Lung (tissue), 12 donors: ENCODE results near the gene NDUFA13. TPM values are rescaled to one million over a fixed set of nuclear protein-coding genes. Genes with fewer than 3 reads are reported as not detected.

ENCODE experiments used
- ATAC-seq: fragments of 200-7000 bp; cut with Tn5 transposase; one replicate; pipeline ENCODE4 v1.9.1; 2020; ENCODE audit warnings: moderate number of reproducible peaks; ENCODE audit not compliant: insufficient read depth, low FRiP score
- DNase-seq, 3 donors: peaks; one replicate each; pipeline ENCODE4 v3.0.0-alpha.2; 2013 to 2017
- H3K27ac ChIP-seq, 2 donors: one replicate each; pipeline ENCODE4 v1.5.1; 2013; ENCODE audit warnings: mild to moderate bottlenecking in 2 of 2, moderate library complexity in 2 of 2, control low read depth in 1 of 2, inconsistent platforms in 1 of 2, low read depth in 1 of 2, low read length in 1 of 2
- H3K27me3 ChIP-seq, 3 donors: one replicate each; pipeline ENCODE4 v1.5.1; 2013; ENCODE audit warnings: low read length in 2 of 3; ENCODE audit not compliant: control insufficient read depth in 3 of 3, insufficient read depth in 3 of 3
- H3K36me3 ChIP-seq, 4 donors: one replicate each; pipeline ENCODE4 v1.5.1; 2013; ENCODE audit warnings: low read length in 4 of 4, mild to moderate bottlenecking in 1 of 4, moderate library complexity in 1 of 4; ENCODE audit not compliant: control insufficient read depth in 4 of 4, insufficient read depth in 4 of 4
- H3K4me1 ChIP-seq, 5 donors: one replicate each; pipeline ENCODE4 v1.5.1; 2013; ENCODE audit warnings: low read length in 5 of 5, mild to moderate bottlenecking in 2 of 5, moderate library complexity in 1 of 5; ENCODE audit not compliant: control insufficient read depth in 5 of 5, insufficient read depth in 5 of 5
- H3K4me3 ChIP-seq: one replicate; pipeline ENCODE4 v1.5.1; 2013; ENCODE audit warnings: mild to moderate bottlenecking, control low read depth, moderate library complexity
- H3K9ac ChIP-seq, 2 donors: one replicate each; pipeline ENCODE4 v1.5.1; 2013; ENCODE audit warnings: low read length in 2 of 2, control low read depth in 1 of 2; ENCODE audit not compliant: insufficient read depth in 1 of 2
- H3K9me3 ChIP-seq, 4 donors: one replicate each; pipeline ENCODE4 v1.5.1; 2013; ENCODE audit warnings: low read length in 3 of 4, mild to moderate bottlenecking in 1 of 4, moderate library complexity in 1 of 4; ENCODE audit not compliant: control insufficient read depth in 4 of 4, insufficient read depth in 3 of 4
- WGBS, 2 donors: extraction: QIAGEN DNeasy Blood & Tissue Kit; methylation state at CpG; one replicate each; pipeline ENCODE4 v1.1.7; 2013; 5-methylcytosine and 5-hydroxymethylcytosine counted together
- polyA plus RNA-seq, 2 donors: library from polyadenylated mRNA; stranded (reverse); fragments of 200-250 nt; gene quantifications; one replicate each; pipeline ENCODE4 v1.2.1, GENCODE V29; 2013
- total RNA-seq, 2 donors: library from RNA; depleted of rRNA in 1 of 2; stranded (reverse); fragments of >200 nt in 1 of 2; gene quantifications; one replicate each; pipeline ENCODE4 v1.2.1, GENCODE V29; 2014 to 2021
- TF ChIP-seq, protein P1 (sequence below): IDR thresholded peaks from 2 replicates; pipeline ENCODE4 v1.5.1; 2012; ENCODE audit warnings: mild to moderate bottlenecking; ENCODE audit errors: control extremely low read depth, extremely low read depth
- donor health status: control.
- donor health status: control.
- donor health status: Bipolar disorder and iron deficiency.
- donor health status: healthy.
- donor health status: DM: yes; HTN: yes; CAD: no.

The NDUFA13 gene
- total and polyA plus RNA-seq, 4 donors: 63.7 to 360 (median 311) TPM

DNA sequence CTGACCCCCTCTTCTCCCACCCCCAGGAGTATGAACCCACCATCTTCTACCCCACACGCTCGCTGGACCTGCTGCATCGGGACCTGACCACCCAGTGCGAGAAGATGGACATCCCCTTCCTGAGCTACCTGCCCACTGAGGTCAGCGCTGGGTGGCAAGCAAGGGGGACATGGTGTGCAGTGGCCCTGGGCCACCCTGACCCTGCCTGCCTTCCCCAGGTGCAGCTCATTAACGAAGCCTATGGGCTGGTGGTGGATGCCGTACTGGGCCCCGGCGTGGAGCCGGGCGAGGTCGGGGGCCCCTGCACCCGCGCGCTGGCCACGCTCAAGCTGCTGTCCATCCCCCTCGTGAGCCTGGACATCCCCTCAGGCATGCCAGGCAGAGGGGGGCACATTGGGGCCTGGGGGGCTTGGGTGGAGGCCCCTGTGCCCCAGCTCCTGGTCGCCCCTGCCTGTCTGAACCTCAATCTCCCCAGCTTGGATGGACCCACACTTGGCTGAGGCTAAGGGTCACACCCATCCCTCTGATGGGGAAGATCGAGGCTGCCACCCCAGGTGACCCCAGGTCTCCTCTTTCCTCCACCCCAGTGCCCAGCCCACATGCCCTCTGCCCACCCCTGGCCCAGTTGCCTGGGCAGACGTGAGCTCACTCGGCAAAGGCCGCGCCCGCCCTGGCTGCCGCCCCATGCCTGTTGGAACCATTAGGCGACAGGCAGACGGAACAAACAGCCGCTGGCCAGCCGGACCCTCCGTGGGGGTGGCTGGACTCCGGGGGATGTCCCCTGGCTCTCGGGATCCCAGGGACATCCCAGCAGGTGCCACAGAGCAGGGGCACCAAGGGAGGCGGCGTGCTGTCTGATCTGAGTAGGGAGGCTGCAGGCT, 19.5 kb downstream of the NDUFA13 start:
- Histone ChIP-seq H3K36me3 (peaks cover 0 to 1% (median 0%) of the 10 kb centered on the region in 4 donors), H3K27me3 (peaks cover 2 to 37% (median 21%) of the 10 kb centered on the region in 3 donors), H3K4me1 (peaks cover 0 to 23% (median 6%) of the 10 kb centered on the region in 5 donors), H3K4me3 (no peak overlapping the region), H3K27ac (no peak overlapping the region), H3K9ac (no peak overlapping the region), H3K9me3 (peaks cover 0 to 7% (median 0%) of the 10 kb centered on the region in 4 donors)
- no peak for ATAC-seq
- WGBS, 2 donors: 91 to 96% methylated on average over 34 of the region's 34 CpGs
- no peak for DNase-seq
- TF ChIP-seq, protein P1, sequence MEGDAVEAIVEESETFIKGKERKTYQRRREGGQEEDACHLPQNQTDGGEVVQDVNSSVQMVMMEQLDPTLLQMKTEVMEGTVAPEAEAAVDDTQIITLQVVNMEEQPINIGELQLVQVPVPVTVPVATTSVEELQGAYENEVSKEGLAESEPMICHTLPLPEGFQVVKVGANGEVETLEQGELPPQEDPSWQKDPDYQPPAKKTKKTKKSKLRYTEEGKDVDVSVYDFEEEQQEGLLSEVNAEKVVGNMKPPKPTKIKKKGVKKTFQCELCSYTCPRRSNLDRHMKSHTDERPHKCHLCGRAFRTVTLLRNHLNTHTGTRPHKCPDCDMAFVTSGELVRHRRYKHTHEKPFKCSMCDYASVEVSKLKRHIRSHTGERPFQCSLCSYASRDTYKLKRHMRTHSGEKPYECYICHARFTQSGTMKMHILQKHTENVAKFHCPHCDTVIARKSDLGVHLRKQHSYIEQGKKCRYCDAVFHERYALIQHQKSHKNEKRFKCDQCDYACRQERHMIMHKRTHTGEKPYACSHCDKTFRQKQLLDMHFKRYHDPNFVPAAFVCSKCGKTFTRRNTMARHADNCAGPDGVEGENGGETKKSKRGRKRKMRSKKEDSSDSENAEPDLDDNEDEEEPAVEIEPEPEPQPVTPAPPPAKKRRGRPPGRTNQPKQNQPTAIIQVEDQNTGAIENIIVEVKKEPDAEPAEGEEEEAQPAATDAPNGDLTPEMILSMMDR: no peak

DNA sequence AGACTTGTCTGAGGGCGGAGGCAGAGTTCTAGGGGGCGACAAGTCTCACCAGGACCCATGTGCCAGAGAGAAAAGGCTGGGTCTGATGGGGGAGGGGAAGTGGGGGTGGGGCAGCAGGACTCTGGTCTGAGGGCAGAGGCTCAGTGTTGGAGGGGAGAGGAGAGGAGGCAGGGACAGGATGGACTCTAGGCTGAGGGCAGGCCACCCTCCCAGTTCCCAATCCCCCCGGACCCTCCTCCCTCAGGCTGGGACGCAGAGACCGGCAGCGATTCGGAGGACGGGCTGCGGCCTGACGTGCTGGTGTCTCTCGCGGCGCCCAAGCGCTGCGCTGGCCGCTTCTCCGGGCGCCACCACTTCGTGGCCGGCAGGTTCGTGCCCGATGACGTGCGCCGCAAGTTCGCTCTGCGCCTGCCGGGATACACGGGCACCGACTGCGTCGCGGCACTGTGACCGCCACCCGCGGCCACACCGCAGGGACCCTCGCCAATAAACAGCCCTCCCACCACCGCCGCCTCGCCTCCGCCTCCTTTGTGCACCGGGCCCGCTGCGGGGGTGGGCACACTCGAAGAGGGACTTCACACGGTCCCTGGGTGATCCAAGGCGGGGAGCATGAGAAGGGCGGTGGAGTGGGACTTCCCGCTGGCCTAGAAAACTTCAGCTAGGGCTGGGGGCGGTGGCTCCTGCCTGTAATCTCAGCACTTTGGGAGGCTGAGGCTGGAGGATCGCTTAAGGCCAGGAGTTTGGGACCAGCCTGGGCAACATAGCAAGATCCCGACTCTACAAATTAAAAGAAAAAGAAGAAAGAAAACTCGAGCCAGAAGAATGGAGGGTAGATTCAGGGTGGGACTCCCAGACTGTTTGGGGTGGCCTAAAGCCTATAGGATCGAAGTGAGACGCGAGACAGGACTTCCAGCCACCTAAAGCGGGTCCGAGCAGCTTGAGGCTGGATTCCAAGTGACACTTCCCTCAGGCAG, 21.3 kb downstream of the NDUFA13 start:
- Histone ChIP-seq H3K27ac (no peak overlapping the region), H3K4me3 (no peak overlapping the region), H3K36me3 (peaks cover 0 to 1% (median 0%) of the 10 kb centered on the region in 4 donors), H3K9me3 (peaks cover 0 to 7% (median 0%) of the 10 kb centered on the region in 4 donors), H3K27me3 (peaks cover 6 to 47% (median 26%) of the 10 kb centered on the region in 3 donors), H3K9ac (no peak overlapping the region), H3K4me1 (peaks cover 0 to 28% (median 6%) of the 10 kb centered on the region in 5 donors)
- DNase-seq (no peak), ATAC-seq (no peak)
- TF ChIP-seq, protein P1: no peak
- 30 to 46% methylated on average over 48 to 59 of the region's 59 CpGs for WGBS, 2 donors

GRCh38 chr19:19538061-19538784, 22.2 kb downstream of the NDUFA13 start, which contains the start of gene CILP2:
Gene CILP2, plus strand, starts transcription at chr19:19538265. Its CDS starts 85 bp downstream, at chr19:19538350.
- Histone ChIP-seq H3K4me1 (peaks cover 0 to 26% (median 3%) of the 10 kb centered on the region in 5 donors), H3K4me3 (no peak within 1 kb of the TSS), H3K27me3 (peaks cover 6 to 47% (median 28%) of the 10 kb centered on the region in 3 donors), H3K27ac (no peak within 1 kb of the TSS), H3K9ac (no peak within 1 kb of the TSS), H3K36me3 (peaks cover 0 to 1% (median 0%) of the 10 kb centered on the region in 4 donors), H3K9me3 (peaks cover 0 to 7% (median 0%) of the 10 kb centered on the region in 4 donors)
- ATAC-seq (no peak), DNase-seq (peak; percentile 54 to 65 (median 59))
- 4 to 5% methylated on average over 52 to 56 of the region's 56 CpGs for WGBS, 2 donors
- TF ChIP-seq, protein P1: no peak
